DMS114 treated with DMSO at 0.1 percent for 48 hours (cell line): Measurements from ENCODE around the gene NAGPA.
"Not testable (repeated sequence)": the region's sequence is repeated elsewhere in the genome, so short reads cannot be mapped to it uniquely, and the experiment has no call there.

Experiments used
- DNase-seq: peaks from one replicate; lab custom pipeline; 2025; ENCODE audit not compliant: unreplicated experiment; lab: John Stamatoyannopoulos, UW

Gene NAGPA

GRCh38 chr16:5033256-5034166 is at the start of gene NAGPA:
Gene NAGPA, minus strand, starts transcription at chr16:5033935. Its CDS starts 21 bp downstream, at chr16:5033914.
- peak; percentile 57 for DNase-seq

- not testable (repeated sequence) for DNase-seq
These were observed 47.3 kb upstream of the NAGPA start for GRCh38 chr16:5080996-5081395.

GRCh38 chr16:5080461-5080860 is 46.7 kb upstream of the NAGPA start:
- not testable (repeated sequence) for DNase-seq

- no peak for DNase-seq
These were observed 44.9 kb upstream of the NAGPA start for GRCh38 chr16:5078626-5079025.

- no peak for DNase-seq
These were observed 43.6 kb upstream of the NAGPA start for GRCh38 chr16:5077304-5077703.

- no peak for DNase-seq
These were observed 41.9 kb upstream of the NAGPA start for GRCh38 chr16:5075637-5076036.

- DNase-seq = not testable (repeated sequence)
These were observed 40.0 kb upstream of the NAGPA start for GRCh38 chr16:5073771-5074170.

- DNase-seq = no peak
These were observed 39.5 kb upstream of the NAGPA start for GRCh38 chr16:5073279-5073629.

GRCh38 chr16:5072334-5073278 is 38.9 kb upstream of the NAGPA start:
- DNase-seq = no peak

- DNase-seq = peak; percentile 69
These were observed 38.1 kb upstream of the NAGPA start, which contains the start of gene ALG1 for GRCh38 chr16:5071681-5072333. Gene ALG1, plus strand, starts transcription at chr16:5071843. Its CDS starts 7 bp downstream, at chr16:5071850.

- DNase-seq = no peak
These were observed 37.6 kb upstream of the NAGPA start for GRCh38 chr16:5071341-5071680.

GRCh38 chr16:5070431-5071186 is 36.9 kb upstream of the NAGPA start:
- no peak for DNase-seq

GRCh38 chr16:5069854-5070253 is 36.1 kb upstream of the NAGPA start:
- no peak for DNase-seq

GRCh38 chr16:5069048-5069447 is 35.3 kb upstream of the NAGPA start:
- no peak for DNase-seq

- DNase-seq = no peak
These were observed 32.8 kb upstream of the NAGPA start for GRCh38 chr16:5066511-5066910.

GRCh38 chr16:5065813-5066212 is 32.1 kb upstream of the NAGPA start, which contains the start of gene C16orf89:
Gene C16orf89, minus strand, starts transcription at chr16:5065956. Its CDS starts 48 bp downstream, at chr16:5065908.
- DNase-seq = no peak

- no peak for DNase-seq
These were observed 31.6 kb upstream of the NAGPA start for GRCh38 chr16:5065326-5065725.

- no peak for DNase-seq
These were observed 31.2 kb upstream of the NAGPA start for GRCh38 chr16:5064915-5065314.

GRCh38 chr16:5062790-5063765 is 29.3 kb upstream of the NAGPA start:
- DNase-seq = no peak
